Kidney (tissue), 22 donors: ENCODE data around the gene TBCB. TPM values are rescaled to one million over a fixed set of nuclear protein-coding genes. Genes with fewer than 3 reads are reported as not detected.
"Not testable (repeated sequence)": the region's sequence is repeated elsewhere in the genome, so short reads cannot be mapped to it uniquely, and the experiment has no call there.

ENCODE experiments used
- DNase-seq, 5 donors: peaks; one replicate each; pipeline ENCODE4 v3.0.0-alpha.2; 2013 to 2020
- FAIRE-seq: peaks from 2 replicates; lab custom pipeline; 2012; peaks lifted over from hg19 to GRCh38; lab: Jason Lieb, UNC
- H3K27ac ChIP-seq, 2 donors: one replicate each; pipeline ENCODE4 v1.7.0; 2013; ENCODE audit warnings: low read depth in 2 of 2, low read length in 2 of 2, inconsistent platforms in 1 of 2
- H3K27me3 ChIP-seq: one replicate; pipeline ENCODE4 v1.7.1; 2013; ENCODE audit warnings: low read length, inconsistent platforms; ENCODE audit not compliant: control insufficient read depth, insufficient read depth
- H3K36me3 ChIP-seq, 3 donors: one replicate each; pipeline versions ENCODE4 v1.7.0 to v1.7.1; 2013; ENCODE audit warnings: low read length in 3 of 3, control low read depth in 1 of 3, inconsistent platforms in 1 of 3; ENCODE audit not compliant: insufficient read depth in 3 of 3, control insufficient read depth in 2 of 3
- H3K4me1 ChIP-seq, 3 donors: one replicate each; pipeline versions ENCODE4 v1.7.0 to v1.7.1; 2013; ENCODE audit warnings: low read length in 3 of 3, inconsistent platforms in 1 of 3, low read depth in 1 of 3; ENCODE audit not compliant: control insufficient read depth in 2 of 3, insufficient read depth in 2 of 3
- H3K4me3 ChIP-seq, 3 donors: one replicate each; pipeline versions ENCODE4 v1.7.0 to v1.8.1; 2013; ENCODE audit warnings: low read length in 3 of 3, control low read depth in 1 of 3, inconsistent platforms in 1 of 3
- H3K9ac ChIP-seq, 3 donors: one replicate each; pipeline versions ENCODE4 v1.7.0 to v1.7.1; 2013; ENCODE audit warnings: low read length in 3 of 3, control low read depth in 1 of 3, inconsistent platforms in 1 of 3
- H3K9me3 ChIP-seq, 3 donors: one replicate each; pipeline versions ENCODE4 v1.7.0 to v1.7.1; 2013; ENCODE audit warnings: low read length in 3 of 3, control low read depth in 1 of 3, inconsistent platforms in 1 of 3; ENCODE audit not compliant: control insufficient read depth in 2 of 3, insufficient read depth in 1 of 3
- intact Hi-C: fragments of 100-400 bp; cut with DNase I; formaldehyde crosslinking; loops from one replicate; pipeline ENCODE4 v1.11.1; 2022
- long read RNA-seq, 10 donors: library from polyadenylated mRNA in 1 of 10; unstranded in 1 of 10; transcript quantifications; one replicate each; pipeline ENCODE4 v2.0.0 and lab custom pipeline, GENCODE V29; 2021 to 2026
- polyA plus RNA-seq: library from polyadenylated mRNA; stranded (reverse); fragments of 350-450 nt; fragmentation: Illumina TruSeq; extraction: RNeasy Lipid Tissue Mini Kit (QIAGEN cat#74804); gene quantifications from one replicate; pipeline ENCODE4 v1.2.3, GENCODE V29; 2014; ENCODE audit warnings: low read depth, low replicate concordance; ENCODE audit not compliant: insufficient read depth
- total RNA-seq: library from RNA; stranded (reverse); fragmentation: NEBNext Ultra II Directional; extraction: Animal tissue kit (Norgen Biotek cat#: 25700); gene quantifications from one replicate; pipeline ENCODE4 v1.2.1, GENCODE V29; 2021
- TF ChIP-seq, protein P1 (sequence below): IDR thresholded peaks from 3 replicates; pipeline ENCODE4 v1.5.1; 2012; ENCODE audit warnings: mild to moderate bottlenecking, moderate library complexity, borderline replicate concordance; ENCODE audit not compliant: insufficient read depth; ENCODE audit errors: extremely low read depth
- donor health status: control.
- donor health status: control.
- donor health status: control.
- donor health status: control.
- donor health status: control.
- donor health status: DM: yes; HTN: yes; CAD: no.
- donor health status: Normal renal cell carcinoma (clear cell type).

Gene TBCB, protein sequence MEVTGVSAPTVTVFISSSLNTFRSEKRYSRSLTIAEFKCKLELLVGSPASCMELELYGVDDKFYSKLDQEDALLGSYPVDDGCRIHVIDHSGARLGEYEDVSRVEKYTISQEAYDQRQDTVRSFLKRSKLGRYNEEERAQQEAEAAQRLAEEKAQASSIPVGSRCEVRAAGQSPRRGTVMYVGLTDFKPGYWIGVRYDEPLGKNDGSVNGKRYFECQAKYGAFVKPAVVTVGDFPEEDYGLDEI
- total RNA-seq (144 TPM), polyA plus RNA-seq (242 TPM)
- long read RNA-seq, donor 1, transcript TBCB-201 (6 exons, 1,473 nt) = major isoform, 45 of 65 reads
- long read RNA-seq, donor 1, partial matches to known transcripts = 13 of 65 reads
- long read RNA-seq, donor 1, other reads (novel, unspliced or antisense) = 0 of 65 reads
- long read RNA-seq, donor 2, transcript TBCB-208 (5 exons, 776 nt) = minor isoform, 5 of 46 reads
- long read RNA-seq, donor 2, transcript TBCB-201 (6 exons, 1,473 nt) = major isoform, 38 of 46 reads
- long read RNA-seq, donor 2, partial matches to known transcripts = 0 of 46 reads
- long read RNA-seq, donor 2, other reads (novel, unspliced or antisense) = 0 of 46 reads
- long read RNA-seq, donor 3, transcript TBCB-201 (6 exons, 1,473 nt) = major isoform, 49 of 73 reads
- long read RNA-seq, donor 3, transcript TBCB-208 (5 exons, 776 nt) = minor isoform, 7 of 73 reads
- long read RNA-seq, donor 3, transcript TBCB-202 (4 exons, 791 nt) = minor isoform, 5 of 73 reads
- long read RNA-seq, donor 3, partial matches to known transcripts = 10 of 73 reads
- long read RNA-seq, donor 3, other reads (novel, unspliced or antisense) = 0 of 73 reads
- long read RNA-seq, donor 4, transcript TBCB-201 (6 exons, 1,473 nt) = major isoform, 38 of 47 reads
- long read RNA-seq, donor 4, partial matches to known transcripts = 0 of 47 reads
- long read RNA-seq, donor 4, other reads (novel, unspliced or antisense) = 0 of 47 reads
- long read RNA-seq, donor 5, partial matches to known transcripts = 0 of 6 reads
- long read RNA-seq, donor 5, other reads (novel, unspliced or antisense) = 0 of 6 reads
- long read RNA-seq, donor 6, transcript TBCB-201 (6 exons, 1,473 nt) = major isoform, 42 of 55 reads
- long read RNA-seq, donor 6, partial matches to known transcripts = 6 of 55 reads
- long read RNA-seq, donor 6, other reads (novel, unspliced or antisense) = 0 of 55 reads
- long read RNA-seq, donor 7, transcript TBCB-201 (6 exons, 1,473 nt) = major isoform, 91 of 120 reads
- long read RNA-seq, donor 7, partial matches to known transcripts = 9 of 120 reads
- long read RNA-seq, donor 7, other reads (novel, unspliced or antisense) = 14 of 120 reads
- long read RNA-seq, donor 8, transcript TBCB-201 (6 exons, 1,473 nt) = major isoform, 49 of 61 reads
- long read RNA-seq, donor 8, partial matches to known transcripts = 5 of 61 reads
- long read RNA-seq, donor 8, other reads (novel, unspliced or antisense) = 0 of 61 reads
- long read RNA-seq, donor 9, transcript TBCB-201 (6 exons, 1,473 nt) = major isoform, 26 of 31 reads
- long read RNA-seq, donor 9, partial matches to known transcripts = 0 of 31 reads
- long read RNA-seq, donor 9, other reads (novel, unspliced or antisense) = 0 of 31 reads
- long read RNA-seq, donor 10, transcript TBCB-201 (6 exons, 1,473 nt) = major isoform, 40 of 53 reads
- long read RNA-seq, donor 10, partial matches to known transcripts = 6 of 53 reads
- long read RNA-seq, donor 10, other reads (novel, unspliced or antisense) = 0 of 53 reads

DNA sequence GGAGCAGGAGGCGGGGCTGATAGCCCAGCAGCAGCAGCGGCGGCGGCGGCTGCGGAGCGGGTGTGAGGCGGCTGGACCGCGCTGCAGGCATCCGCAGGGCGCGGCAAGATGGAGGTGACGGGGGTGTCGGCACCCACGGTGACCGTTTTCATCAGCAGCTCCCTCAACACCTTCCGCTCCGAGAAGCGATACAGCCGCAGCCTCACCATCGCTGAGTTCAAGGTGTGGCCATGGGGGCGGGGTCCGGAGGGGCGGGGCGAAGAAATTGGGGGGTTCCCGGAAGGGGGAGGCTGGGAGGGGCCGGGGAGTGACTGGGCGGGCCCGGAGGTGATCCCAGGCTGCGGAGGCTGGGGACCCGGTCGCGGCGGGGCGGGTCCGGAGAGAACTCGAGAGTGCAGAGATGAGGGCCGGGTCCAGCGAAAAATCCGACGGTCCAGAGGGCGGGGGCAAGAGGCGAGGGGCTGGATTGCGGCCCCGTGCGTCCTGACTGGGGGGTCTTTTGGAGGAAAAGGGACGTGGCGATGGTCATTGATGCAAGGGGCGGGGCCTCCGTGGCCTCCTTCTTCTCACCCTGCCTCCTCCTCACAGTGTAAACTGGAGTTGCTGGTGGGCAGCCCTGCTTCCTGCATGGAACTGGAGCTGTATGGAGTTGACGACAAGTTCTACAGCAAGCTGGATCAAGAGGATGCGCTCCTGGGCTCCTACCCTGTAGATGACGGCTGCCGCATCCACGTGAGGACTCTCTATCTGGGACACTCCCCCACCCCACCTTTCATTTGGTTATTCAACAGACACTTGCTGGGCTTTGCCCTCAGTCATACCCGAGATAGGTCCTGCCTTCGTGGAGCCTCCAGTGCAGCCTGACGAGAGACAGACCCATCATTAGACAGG lies at the start of gene TBCB:
TSS of gene TBCB (plus strand) at position 16 of the 891 bp plus-strand sequence. CDS start at position 109, 93 bp downstream.
- intact Hi-C loops = no loop called here
- Histone ChIP-seq H3K4me1 (peaks cover 0 to 18% (median 4%) of the 10 kb centered on the region in 3 donors), H3K9ac (peak within 1 kb of the TSS; percentile 84 to 98 (median 84)), H3K36me3 (peaks cover 3 to 24% (median 5%) of the 10 kb centered on the region in 3 donors), H3K27ac (peak within 1 kb of the TSS; percentile 84 to 93), H3K9me3 (no peaks in the 10 kb centered on the region), H3K27me3 (no peaks in the 10 kb centered on the region), H3K4me3 (peak within 1 kb of the TSS; percentile 89 to 98 (median 97))
- DNase-seq = peak in 1 of 5 donors; percentile 95
- TF ChIP-seq, protein P1, sequence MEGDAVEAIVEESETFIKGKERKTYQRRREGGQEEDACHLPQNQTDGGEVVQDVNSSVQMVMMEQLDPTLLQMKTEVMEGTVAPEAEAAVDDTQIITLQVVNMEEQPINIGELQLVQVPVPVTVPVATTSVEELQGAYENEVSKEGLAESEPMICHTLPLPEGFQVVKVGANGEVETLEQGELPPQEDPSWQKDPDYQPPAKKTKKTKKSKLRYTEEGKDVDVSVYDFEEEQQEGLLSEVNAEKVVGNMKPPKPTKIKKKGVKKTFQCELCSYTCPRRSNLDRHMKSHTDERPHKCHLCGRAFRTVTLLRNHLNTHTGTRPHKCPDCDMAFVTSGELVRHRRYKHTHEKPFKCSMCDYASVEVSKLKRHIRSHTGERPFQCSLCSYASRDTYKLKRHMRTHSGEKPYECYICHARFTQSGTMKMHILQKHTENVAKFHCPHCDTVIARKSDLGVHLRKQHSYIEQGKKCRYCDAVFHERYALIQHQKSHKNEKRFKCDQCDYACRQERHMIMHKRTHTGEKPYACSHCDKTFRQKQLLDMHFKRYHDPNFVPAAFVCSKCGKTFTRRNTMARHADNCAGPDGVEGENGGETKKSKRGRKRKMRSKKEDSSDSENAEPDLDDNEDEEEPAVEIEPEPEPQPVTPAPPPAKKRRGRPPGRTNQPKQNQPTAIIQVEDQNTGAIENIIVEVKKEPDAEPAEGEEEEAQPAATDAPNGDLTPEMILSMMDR = no peak
- FAIRE-seq = no peak

DNA sequence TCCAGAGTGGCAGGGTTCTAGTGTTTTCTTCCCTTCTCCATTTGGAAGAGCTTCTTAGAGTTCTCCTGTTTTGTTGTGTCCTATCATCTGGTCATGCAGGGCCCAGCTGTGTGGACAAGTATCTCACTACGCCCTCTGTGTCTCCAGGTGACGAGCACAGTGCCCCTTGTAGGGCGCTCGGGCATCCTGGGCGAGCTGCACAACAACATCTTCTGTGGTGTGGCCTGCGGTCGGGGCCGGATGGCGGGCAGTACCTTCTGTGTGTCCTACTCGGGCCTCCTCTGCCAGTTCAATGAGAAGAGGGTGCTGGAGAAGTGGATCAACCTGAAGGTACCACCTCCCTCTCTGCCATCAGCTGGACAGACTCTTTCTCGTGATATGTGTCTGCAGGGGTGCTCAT lies 47.6 kb upstream of the TBCB start:
- intact Hi-C loops = no loop called here
- Histone ChIP-seq H3K4me3 (no peak overlapping the region), H3K9me3 (no peaks in the 10 kb centered on the region), H3K9ac (no peak overlapping the region), H3K36me3 (no peaks in the 10 kb centered on the region), H3K27ac (no peak overlapping the region), H3K27me3 (no peaks in the 10 kb centered on the region), H3K4me1 (no peaks in the 10 kb centered on the region)
- FAIRE-seq (no peak), DNase-seq (no peak)
- TF ChIP-seq, protein P1 = no peak

DNA sequence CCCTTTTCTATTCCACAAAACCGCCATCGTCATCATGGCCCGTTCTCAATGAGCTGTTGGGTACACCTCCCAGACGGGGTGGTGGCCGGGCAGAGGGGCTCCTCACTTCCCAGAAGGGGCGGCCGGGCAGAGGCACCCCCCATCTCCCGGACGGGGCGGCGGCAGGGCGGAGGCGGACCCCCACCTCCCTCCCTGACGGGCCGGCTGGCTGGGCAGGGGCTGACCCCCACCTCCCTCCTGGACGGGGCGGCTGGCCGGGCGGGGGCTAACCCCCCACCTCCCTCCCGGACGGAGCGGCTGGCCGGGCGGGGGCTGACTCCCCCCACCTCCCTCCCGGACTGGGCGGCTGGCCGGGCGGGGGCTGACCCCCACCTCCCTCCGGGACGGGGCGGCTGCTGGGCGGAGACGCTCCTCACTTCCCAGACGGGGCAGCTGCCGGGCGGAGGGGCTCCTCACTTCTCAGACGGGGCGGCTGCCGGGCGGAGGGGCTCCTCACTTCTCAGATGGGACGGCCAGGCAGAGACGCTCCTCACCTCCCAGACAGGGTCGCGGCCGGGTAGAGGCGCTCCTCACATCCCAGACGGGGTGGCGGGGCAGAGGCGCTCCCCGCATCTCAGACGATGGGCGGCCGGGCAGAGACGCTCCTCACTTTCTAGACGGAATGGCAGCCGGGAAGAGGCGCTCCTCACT lies 46.3 kb upstream of the TBCB start:
- intact Hi-C loops, H3K27me3 ChIP-seq, H3K36me3 ChIP-seq, H3K4me3 ChIP-seq, H3K9me3 ChIP-seq, FAIRE-seq, H3K9ac ChIP-seq, H3K27ac ChIP-seq, H3K4me1 ChIP-seq: not testable (repeated sequence)
- DNase-seq = peak in 1 of 5 donors; percentile 69
